GM04504 (cell line): ENCODE results near the gene FOXQ1.

Experiments
- DNase-seq: peaks from one replicate; pipeline ENCODE4 v3.0.0-alpha.2; 2012; ENCODE audit warnings: low read depth

The FOXQ1 gene, protein sequence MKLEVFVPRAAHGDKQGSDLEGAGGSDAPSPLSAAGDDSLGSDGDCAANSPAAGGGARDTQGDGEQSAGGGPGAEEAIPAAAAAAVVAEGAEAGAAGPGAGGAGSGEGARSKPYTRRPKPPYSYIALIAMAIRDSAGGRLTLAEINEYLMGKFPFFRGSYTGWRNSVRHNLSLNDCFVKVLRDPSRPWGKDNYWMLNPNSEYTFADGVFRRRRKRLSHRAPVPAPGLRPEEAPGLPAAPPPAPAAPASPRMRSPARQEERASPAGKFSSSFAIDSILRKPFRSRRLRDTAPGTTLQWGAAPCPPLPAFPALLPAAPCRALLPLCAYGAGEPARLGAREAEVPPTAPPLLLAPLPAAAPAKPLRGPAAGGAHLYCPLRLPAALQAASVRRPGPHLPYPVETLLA

GRCh38 chr6:1311400-1312202 lies at the start of gene FOXQ1:
TSS of gene FOXQ1 (plus strand) at chr6:1312098. CDS start at chr6:1312705, 607 bp downstream.
- no peak for DNase-seq

DNA sequence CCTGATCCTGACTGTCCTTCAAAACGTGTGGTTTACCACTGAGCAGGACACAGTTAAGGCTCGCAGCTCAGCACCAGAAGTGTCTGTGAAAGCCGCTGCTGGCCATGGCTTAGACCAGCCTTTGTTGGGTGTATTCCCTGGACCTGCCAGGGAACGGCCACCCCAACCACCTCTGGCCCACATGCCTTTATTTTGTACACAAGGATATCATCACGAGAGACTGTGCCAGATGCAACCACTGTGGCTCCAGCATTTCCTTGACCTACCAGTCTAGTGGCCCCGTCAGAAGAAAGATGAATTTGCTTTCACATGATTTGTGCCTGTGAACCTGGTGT lies 49.2 kb upstream of the FOXQ1 start:
- DNase-seq, result no peak

DNA sequence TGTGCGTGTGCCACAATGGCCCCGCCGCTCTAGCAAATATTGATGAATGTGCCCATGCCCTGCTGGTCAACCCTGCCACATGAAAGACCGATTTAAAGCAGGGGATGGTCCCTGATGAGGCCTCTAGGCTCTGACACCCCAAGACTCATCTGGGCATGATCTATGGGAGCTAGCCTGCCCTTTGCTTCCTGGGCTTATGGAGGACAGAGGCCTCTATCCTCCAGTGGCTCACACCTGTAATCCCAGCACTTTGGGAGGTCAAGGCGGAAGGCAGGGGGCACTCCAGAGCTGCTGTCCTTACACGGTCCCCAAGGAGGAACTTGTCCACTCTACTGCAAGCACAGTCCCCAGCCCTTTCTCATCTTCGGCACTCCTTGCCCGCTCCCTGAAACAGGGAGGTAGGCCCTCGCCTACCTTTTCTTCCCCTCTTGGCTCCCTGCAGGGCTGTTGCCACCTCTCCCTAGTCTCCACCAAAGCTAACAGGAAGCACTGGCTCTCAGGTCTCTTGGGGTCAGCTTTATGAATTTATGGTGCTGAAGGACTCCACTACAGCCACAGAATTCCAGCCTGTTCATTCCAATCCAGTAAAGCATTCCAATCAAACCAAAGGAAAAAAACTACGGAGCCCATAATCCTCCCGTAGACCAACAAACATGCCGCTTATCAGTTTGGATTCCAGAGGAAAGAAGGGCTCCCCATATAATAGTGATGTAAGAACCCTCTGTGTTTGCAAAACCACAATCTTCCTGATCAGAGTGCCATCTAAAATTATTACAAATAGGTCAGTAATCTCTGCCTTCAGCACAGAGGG lies 48.7 kb upstream of the FOXQ1 start:
- no peak for DNase-seq

DNA sequence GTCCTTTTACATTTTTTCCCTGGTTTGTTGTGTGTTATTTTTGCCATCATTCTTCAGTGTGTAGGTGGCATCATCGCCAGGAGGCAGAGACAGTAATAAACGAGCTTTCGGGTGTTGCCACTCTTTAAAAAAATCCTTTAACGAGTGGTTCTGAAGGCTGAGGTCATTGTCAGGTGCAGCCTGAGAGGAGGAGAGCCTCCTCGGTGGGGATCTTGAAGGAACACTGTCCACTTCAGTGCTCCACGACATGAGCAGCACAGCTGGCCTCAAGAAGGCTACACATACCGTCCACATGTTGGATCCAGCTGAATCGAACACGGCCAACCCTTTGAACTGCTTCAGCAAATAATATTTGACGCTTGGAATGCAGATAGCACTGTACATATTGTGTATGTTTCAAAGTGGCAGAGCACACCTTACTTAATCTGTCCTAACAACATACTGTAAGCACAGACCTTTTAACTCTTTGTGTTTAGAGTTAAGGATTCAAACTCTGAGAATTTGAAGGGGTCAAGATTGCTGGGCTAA lies 48.0 kb upstream of the FOXQ1 start:
- no peak for DNase-seq

- no peak for DNase-seq
These were observed 47.1 kb upstream of the FOXQ1 start for GRCh38 chr6:1264619-1265445.

DNA sequence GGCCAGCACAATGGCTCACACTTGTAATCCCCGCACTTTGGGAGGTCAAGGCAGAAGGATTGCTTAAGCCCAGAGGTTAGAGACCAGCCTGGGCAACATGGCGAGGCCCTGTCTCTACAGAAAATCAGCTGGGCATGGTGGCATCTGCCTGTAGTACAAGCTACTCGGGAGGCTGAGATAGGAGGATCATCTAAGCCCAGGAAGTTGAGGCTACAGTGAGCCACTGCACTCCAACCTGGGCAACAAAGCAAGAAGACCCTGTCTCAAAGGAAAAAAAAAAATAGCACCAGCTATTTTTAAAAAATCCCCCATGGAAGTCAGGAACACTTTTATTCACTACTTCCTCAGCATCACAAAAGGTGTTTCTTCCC lies 45.2 kb upstream of the FOXQ1 start:
- DNase-seq, result no peak

DNA sequence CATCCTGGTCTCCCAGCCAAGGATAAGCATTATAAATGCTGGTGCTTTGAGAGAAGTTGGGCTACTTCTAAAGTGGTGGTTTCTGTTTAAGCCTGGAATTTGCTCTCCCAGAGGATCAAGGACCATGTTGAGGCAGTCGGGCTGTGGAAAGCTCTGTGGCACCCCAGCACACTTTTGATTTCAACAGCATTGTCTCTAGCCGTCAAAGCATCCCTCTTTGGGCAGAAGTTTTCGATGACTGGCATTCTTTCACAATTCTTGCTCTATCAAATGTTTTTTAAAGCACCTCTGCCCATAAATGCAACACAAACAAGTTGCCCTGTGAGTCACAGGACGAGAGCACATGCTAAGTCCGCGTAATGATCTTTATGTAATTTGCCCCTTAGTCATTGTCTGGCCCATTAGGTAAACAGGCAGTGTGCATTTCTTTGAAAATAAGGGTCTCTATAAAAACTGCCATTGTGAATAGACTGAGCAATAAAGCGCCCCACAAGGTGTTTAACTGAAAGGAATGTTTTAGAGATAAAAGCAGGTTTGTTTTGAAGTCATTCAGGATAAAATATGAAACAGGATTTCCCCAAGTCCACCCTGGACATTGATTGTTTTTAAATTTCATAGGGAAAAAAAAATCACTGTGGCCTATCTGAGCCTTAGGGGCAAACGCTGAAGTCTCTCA lies 44.7 kb upstream of the FOXQ1 start:
- DNase-seq, result no peak

DNA sequence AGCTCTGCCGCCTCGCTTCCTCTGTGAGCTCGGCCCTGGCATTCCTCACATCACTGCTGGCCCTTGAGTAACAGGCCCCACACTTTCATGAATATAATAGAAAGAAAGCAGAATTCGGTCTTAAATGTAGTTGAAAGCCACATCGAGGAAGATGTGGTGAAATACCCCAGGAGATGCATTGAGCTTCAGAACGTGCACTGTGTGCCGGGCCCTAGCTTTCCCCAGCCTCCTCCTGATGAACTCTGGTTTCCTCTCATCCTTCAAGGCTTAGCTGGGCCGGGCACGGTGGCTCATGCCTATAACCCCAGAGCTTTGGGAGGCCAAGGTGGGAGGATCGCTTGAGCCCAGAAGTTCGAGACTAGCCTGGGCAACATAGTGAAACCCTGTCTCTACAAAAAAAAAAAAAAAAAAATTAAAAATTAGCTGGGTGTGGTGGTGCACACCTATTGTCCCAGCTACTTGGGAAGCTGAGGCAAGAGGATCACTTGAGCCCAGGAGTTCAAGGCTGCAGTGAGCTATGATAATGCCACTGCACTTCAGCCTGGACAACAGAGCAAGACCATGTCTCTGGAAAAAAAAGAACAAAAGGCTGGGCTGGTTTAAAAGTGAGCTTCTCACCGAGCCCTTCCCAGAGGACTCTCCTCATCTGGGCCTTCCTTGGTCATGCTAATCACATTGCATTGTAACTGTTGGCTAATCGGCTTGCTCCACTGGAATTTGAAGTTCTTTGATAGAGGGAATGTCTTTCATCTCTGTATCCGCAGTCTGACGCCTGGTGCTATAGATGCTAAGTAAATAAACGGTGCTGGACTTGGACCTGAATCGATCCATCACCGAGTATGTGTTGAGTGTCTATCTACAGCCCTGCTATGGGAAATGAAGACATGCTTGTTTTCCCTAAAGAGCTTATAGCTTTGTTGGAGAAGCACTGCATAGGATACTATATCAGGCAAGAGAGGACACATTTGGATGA lies 43.8 kb upstream of the FOXQ1 start:
- no peak for DNase-seq

DNA sequence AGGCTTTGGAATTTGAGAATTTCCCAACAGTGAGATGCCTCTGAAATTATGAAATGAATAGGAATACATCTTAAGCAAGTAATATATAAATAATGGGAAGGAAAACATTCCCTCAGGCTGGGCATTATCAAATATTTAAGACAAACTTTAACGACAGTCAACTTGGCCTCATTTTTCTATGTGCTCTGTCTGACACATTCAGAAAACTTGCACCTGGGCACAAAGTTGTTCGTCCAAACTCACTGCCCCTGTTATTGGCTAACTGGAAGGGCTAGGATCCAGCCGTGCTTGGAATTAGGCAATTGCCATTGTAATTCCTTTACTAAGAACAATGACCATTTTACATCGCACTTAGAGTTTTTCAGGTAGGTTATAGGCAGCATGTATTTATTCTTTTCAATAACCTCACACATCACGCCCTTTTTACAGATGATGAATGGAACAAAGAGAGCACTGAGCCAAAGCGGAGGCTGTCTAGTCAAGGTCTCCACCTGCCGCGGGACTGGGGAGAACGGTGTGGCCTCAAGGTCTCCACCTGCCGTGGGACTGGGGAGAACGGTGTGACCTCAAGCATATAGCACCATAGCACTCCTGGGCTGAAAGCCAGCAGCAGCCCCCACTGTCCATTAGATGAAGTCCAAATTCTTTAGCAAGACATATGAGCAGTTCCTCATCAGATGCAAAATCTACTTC lies 40.7 kb upstream of the FOXQ1 start:
- no peak for DNase-seq

- DNase-seq, result no peak
These were observed 33.7 kb upstream of the FOXQ1 start for GRCh38 chr6:1278061-1278720.

DNA sequence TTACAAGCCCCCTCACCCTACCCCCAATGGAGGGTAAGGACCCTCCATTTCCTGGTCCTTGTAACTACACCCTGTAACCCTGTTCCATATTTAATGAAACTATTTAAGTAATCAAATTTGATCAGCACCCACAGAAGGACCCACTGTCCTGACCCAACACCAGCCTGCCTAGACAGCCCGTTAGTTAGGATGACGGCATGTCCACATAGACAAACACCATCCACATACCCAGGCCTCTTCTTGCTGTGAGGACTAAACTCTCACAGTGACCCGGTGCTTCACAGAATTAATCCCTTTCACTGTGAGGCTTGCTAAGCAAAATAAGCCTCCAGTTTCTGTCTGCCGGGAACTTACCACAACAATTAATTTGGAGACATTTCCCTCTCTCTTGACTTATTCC lies 32.8 kb upstream of the FOXQ1 start:
- no peak for DNase-seq

GRCh38 chr6:1280666-1281300 lies 31.1 kb upstream of the FOXQ1 start:
- DNase-seq, result no peak

- no peak for DNase-seq
These were observed 30.2 kb upstream of the FOXQ1 start for GRCh38 chr6:1281746-1282145.

DNA sequence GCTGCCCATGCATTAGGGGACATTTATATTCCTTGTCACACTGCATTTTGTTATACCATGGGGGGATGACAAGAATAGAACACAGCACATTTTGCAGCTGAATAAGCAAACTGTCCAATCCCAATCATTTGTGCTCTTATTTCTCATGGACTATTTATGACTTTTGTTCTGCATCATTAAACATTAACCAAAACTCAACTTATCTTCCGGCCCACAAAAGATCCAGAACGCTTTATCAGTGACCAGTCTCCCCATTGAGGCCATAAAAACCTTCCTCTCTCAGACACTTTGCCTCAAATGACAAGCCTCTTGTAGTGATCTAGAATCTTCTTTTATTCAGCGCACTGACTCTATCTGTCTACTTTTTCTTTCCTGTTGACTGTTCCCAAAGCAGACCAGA lies 28.4 kb upstream of the FOXQ1 start:
- no peak for DNase-seq

DNA sequence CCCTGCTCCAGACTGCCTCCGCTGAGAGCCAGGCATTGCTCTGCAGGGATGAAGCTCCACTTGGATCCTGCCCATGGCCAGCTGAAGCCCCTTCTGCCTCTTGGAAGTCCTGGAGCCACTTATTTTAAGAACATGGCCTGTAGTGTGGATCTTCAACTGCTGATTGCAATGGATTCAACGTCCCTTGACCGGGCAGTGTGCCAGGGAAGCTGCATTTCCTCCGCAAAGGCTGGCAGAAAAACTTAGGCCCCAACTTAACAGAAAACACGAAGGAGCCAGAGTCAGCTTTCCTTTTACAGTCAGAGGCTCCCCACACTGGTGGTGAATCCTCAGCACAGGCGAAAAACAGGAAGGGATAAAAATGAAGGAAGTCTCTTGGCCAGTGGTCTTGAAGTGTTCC lies 26.3 kb upstream of the FOXQ1 start:
- no peak for DNase-seq

GRCh38 chr6:1285956-1286355 lies 25.9 kb upstream of the FOXQ1 start:
- peak; percentile 53 for DNase-seq

DNA sequence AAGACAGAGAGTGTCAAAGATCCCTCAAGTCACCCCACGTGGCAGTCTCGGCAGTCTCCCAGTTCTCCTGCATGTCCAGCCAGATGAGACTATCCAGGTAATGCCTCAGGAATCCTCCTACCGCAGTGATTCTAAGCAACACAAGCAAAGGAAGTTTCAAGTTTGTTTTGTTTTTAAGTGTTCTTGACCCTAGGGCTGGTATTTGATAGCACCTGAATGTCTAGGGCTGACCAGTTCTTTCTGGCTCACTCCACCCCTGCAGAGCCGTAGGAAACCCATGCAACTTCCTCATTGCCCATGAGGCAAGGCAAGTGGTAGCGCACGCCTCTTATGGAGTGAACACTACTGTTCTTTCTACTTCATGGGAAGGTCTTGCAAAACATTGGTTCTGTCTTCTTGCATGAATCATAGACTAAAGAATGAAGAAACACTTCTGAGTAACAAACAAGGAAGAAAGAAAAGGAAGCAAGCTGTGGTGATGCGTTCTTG lies 24.8 kb upstream of the FOXQ1 start:
- peak; percentile 66 for DNase-seq

- DNase-seq, result no peak
These were observed 21.8 kb upstream of the FOXQ1 start for GRCh38 chr6:1290086-1290485.
